ENCODE data around the gene WDR55.
A peak's percentile ranks its signal among the peaks of the same experiment; 100 is the strongest.
"Not testable (repeated sequence)": the region's sequence is repeated elsewhere in the genome, so short reads cannot be mapped to it uniquely, and the experiment has no call there.

Gene WDR55

GRCh38 chr5:140664359-140665119, at the start of gene WDR55:
TSS of gene WDR55 (plus strand) at chr5:140664904. CDS start at chr5:140664913, 9 bp downstream.
- peak; percentile 94 to 99 (median 97) for DNase-seq
- intact Hi-C loops (cut with DNase I): loop anchor here (5.0 kb wide), 1 partner anchor 38 kb away; the partner anchor contains the start of gene ZMAT2

GRCh38 chr5:140622301-140622700, 42.4 kb upstream of the WDR55 start:
- intact Hi-C loops (cut with DNase I): no loop called here
- DNase-seq: no peak

DNA sequence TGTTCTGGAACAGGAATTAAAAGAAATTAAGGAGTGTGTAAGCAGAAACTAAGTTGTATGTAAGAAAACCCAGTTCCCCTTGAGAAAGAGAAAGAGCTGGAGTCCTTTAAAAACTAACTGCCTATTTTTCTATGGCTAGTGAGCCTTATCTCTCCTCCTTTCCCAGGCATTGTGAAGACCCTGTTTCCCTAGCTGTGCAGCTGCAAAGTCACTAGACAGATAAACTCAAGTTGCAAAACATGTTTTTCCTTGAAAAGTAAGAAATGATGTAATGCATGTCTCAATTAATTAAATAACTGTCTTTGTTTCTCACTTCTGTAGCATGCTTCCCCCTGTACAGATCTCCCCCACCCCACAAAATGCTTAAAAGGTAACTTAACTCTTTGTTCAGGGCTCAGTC, 41.6 kb upstream of the WDR55 start:
- DNase-seq; intact Hi-C loops (cut with DNase I): not testable (repeated sequence)

DNA sequence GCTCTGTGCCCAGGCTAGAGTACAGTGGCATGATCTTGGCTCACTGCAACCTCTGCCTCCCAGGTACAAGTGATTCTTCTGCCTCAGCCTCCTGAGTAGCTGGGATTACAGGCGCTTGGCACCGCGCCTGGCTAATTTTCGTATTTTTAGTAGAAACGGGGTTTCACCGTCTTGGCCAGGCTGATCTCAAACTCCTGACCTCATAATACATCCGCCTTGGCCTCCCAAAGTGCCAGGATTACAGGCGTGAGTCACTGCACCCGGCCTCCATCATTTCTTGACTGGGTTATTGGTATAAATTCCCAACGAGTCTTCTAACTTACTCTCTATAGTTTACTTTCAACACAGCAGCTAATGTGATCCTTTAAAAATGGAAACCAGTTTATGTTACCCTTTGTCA, 39.8 kb upstream of the WDR55 start:
- DNase-seq; intact Hi-C loops (cut with DNase I): not testable (repeated sequence)

- no peak for DNase-seq
- intact Hi-C loops (cut with DNase I): no loop called here
Observed at GRCh38 chr5:140627972-140628371, 36.7 kb upstream of the WDR55 start.

- DNase-seq: no peak
- intact Hi-C loops (cut with DNase I): no loop called here
Observed at GRCh38 chr5:140628711-140629110, 36.0 kb upstream of the WDR55 start.

- intact Hi-C loops (cut with DNase I): no loop called here
- DNase-seq: no peak
Observed at GRCh38 chr5:140630292-140631035, 34.2 kb upstream of the WDR55 start.

DNA sequence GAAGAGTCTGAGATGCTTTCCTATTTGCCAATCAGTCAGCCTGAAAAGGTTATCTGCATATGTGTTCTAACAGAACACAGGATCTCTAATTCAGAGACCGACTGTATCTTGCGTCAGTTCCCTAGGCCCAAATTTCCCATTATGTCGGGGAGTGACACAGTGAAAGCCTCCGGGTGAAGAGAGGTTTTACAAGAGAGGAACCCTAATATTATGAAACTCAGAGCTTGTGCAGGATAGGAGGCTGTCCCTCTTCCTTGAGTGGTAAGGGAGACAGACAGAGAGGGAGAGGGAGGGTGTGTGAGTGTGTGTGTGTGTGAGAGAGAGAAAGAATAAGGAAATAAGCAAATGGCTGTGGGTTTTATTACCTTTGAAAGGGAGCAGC, 33.7 kb upstream of the WDR55 start:
- peak in 1 of 42 donors; percentile 26 for DNase-seq
- intact Hi-C loops (cut with DNase I): no loop called here

- peak in 2 of 42 donors; percentile 11 to 31 for DNase-seq
- intact Hi-C loops (cut with DNase I): no loop called here
Observed at GRCh38 chr5:140631831-140632365, 32.8 kb upstream of the WDR55 start.

- intact Hi-C loops (cut with DNase I): no loop called here
Observed at GRCh38 chr5:140632366-140633020, 32.2 kb upstream of the WDR55 start.

DNA sequence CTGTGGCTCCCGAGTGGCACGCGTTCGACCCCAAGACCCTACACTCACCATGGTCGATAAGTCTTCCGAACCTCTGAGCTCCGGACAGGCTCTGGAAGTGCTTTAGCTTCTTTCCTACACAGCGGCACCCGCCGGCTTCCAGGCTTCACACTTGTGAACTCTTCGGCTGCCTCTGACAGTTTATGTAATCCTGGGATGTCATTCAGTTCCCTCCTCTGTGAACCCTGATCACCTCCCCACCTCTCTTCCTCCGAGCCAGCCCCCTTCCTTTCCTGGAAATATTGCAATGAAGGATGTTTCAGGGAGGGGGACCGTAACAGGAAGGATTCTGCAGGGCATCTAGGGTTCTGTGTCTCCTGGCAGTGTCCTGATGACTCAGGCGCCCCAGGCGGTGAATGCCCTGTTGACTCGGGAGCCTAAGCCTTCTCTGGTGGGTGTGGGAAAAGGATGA, 31.7 kb upstream of the WDR55 start, which contains the start of gene CD14:
Gene CD14 (minus strand): TSS at position 155 of the 451 bp plus-strand sequence. CDS start 104 bp downstream, at position 51.
- peak in 38 of 42 donors; percentile 25 to 82 (median 52) for DNase-seq

More at GRCh38 chr5:140632366-140633020, 32.2 kb upstream of the WDR55 start:
- DNase-seq: peak in 37 of 42 donors; percentile 7 to 64 (median 36)

DNA sequence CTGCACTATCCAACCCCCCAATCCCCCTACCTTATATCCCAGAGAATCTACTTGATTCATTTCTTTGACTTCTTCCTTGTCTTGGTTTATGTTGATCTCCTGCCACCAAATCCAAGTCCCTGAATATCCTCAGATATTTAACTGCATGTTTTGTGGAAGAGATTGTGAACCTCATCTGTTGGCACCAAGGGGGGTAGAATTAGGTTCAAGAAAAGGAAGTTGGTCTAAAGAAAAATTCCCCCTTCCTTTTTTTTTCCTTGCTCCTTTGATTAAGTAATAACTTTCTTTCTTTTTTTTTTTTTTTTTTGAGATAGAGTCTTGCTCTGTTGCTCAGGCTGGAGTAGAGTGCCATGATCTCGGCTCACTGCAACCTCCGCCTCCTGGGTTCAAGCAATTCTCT, 31.2 kb upstream of the WDR55 start:
- DNase-seq: no peak
- intact Hi-C loops (cut with DNase I): no loop called here

More for the DNA sequence above, 31.7 kb upstream of the WDR55 start, which contains the start of gene CD14:
- intact Hi-C loops (cut with DNase I): no loop called here

DNA sequence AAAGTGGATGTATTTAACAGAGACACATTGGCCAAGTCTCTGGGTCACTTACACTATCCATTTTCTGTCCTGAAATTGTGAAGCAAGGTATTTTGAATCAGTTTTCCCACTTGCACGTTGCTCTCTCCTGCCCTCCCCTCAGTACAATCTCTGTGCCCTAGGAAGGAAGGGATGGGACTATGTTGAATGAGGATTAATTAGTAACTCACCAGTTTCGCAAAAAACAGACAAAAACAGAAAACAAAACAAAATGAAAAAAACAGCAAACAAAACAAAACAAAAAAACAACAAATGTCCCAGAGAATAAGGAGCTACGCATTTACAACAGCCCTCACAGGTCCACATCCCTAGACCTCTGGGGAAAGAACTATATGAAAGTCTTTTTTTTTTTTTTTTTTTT, 30.6 kb upstream of the WDR55 start:
- no peak for DNase-seq
- intact Hi-C loops (cut with DNase I): no loop called here

DNA sequence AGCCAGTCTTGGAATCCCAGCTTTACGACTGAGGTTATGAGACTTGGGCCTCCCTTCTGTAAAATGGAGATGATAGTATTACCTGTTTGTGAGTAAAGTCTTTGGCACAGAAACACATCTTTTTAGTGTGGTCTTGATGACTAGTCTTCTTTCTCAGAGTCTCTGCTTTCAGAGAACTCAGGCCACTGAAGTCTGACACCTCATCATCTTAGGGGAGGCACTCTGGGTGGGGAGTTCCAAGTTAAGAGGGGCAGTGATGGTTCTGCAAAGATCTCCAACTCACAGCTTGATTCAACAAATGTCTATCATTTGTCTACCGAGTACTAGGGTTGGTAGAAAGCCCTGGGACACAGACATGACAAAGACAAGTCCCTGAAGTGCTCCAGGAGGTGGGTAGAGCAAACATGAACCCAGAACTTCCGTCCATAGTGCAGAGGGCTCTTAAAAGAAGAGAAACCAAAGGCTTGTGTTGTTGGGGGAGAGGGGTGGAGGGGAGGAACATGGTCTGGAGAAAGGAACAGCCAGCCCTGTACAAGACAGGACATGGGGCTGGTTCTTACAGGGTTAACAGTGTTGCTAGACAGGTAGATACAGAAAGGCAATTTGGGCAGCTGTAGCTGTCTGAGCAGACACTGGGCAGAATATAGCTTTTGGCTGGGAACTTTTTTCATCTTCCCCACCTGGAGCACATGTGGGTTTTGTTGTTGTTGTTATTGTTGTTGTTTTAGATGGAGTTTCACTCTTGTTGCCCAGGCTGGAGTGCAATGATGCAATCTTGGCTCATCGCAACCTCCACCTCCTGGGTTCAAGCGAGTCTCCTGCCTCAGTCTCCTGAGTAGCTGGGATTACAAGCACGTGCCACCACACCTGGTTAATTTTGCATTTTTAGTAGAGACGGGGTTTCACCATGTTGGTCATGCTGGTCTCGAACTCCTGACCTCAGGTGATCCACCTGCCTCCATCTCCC, 29.1 kb upstream of the WDR55 start:
- DNase-seq: no peak
- intact Hi-C loops (cut with DNase I): loop anchor here (5.0 kb wide), 1 partner anchor 68 kb away; no protein-coding TSS in a partner anchor

GRCh38 chr5:140637371-140638100, 27.2 kb upstream of the WDR55 start:
- intact Hi-C loops (cut with DNase I): loop anchor here (5.0 kb wide), 1 partner anchor 70 kb away; no protein-coding TSS in a partner anchor
- DNase-seq: no peak

GRCh38 chr5:140638898-140639147, 25.9 kb upstream of the WDR55 start:
- DNase-seq: not testable (repeated sequence)
- intact Hi-C loops (cut with DNase I): loop anchor here (5.0 kb wide), 1 partner anchor 72 kb away; no protein-coding TSS in a partner anchor

Data from head of caudate nucleus (tissue), 42 donors.